Activated T-helper 2 cell treated with anti-CD3 and anti-CD28 coated beads, Interferon-gamma antibody, Interleukin-2, Interleukin-4, amounts not matched to agents 10 μg/mL and 5 μg/mL and 100 μg/mL, durations not matched to agents 14 hours and 24 hours and 36 hours (primary cell): ENCODE measurements around the gene SEMA5A. TPM values are rescaled to one million over a fixed set of nuclear protein-coding genes. Genes with fewer than 3 reads are reported as not detected.

ENCODE experiments used
- DNase-seq: peaks from one replicate; pipeline ENCODE4 v3.0.0; 2021; ENCODE audit warnings: low spot score
- H3K27ac Mint-ChIP-seq: one replicate; pipeline ENCODE4 v1.8.0; 2021; ENCODE audit warnings: mixed read lengths
- H3K27me3 Mint-ChIP-seq: one replicate; pipeline ENCODE4 v1.8.0; 2021; ENCODE audit warnings: low read depth, mixed read lengths
- H3K36me3 Mint-ChIP-seq: one replicate; pipeline ENCODE4 v1.8.0; 2021; ENCODE audit warnings: low read depth, mixed read lengths
- H3K4me1 Mint-ChIP-seq: one replicate; pipeline ENCODE4 v1.8.0; 2021; ENCODE audit warnings: low read depth, mixed read lengths
- H3K4me3 Mint-ChIP-seq: one replicate; pipeline ENCODE4 v1.8.0; 2021; ENCODE audit warnings: low read depth, mild to moderate bottlenecking, moderate library complexity, mixed read lengths
- H3K9me3 Mint-ChIP-seq: one replicate; pipeline ENCODE4 v1.8.0; 2021; ENCODE audit warnings: mixed read lengths
- intact Hi-C: fragments of 100-400 bp; cut with micrococcal nuclease; formaldehyde crosslinking; loops from one replicate; pipeline ENCODE4 v1.15.1; 2023
- total RNA-seq: library from RNA; stranded (reverse); gene quantifications from 2 replicates; pipeline ENCODE4 v1.2.3, GENCODE V29; 2022

SEMA5A gene
- total RNA-seq, 1 donor from 2014 or later = 0.27 TPM

DNA sequence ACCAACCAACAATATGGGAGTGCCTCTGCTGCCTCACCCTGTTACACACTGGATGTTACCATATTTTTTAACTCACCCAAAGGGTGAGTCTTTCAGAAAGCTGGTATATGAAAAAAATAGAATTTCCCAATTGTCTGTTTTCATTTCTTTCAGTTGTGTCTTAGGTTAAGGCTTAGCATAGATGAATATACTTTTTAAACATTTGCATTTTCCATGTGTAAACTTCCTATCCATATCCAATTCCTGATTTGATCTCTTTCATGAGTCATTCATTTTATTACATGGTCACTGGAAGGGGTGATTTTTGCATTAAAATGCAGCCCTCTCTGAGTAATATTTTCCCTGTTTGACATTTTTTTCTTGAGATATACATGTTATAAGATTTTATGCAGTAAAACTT lies 406.5 kb downstream of the SEMA5A start:
- H3K4me3 Mint-ChIP-seq = no peak overlapping the region
- intact Hi-C loops = no loop called here

DNA sequence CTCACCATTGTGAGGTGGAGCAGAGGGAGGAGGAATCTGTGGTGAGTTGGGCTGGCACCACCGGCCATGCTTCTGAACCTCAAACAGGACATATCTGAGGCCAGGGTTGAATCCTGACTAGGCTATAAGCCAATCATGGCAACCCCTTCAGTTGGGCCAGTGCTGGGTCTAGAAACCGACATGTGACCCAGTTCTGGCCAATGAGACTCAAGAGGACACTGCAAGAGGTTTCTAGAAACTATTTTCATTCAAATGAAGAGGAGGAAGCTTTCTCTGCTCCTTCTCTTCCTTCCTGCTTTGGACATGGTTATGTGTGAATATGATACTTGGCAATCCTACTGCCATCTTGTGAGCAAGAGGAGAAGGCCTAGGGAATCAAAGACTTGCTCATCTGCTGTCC lies 417.7 kb downstream of the SEMA5A start:
- Mint-ChIP-seq H3K36me3 (no peaks in the 10 kb centered on the region), H3K27ac (no peak overlapping the region), H3K27me3 (no peaks in the 10 kb centered on the region), H3K9me3 (peaks cover 19% of the 10 kb centered on the region), H3K4me3 (no peak overlapping the region), H3K4me1 (no peaks in the 10 kb centered on the region)
- intact Hi-C loops = no loop called here
- DNase-seq = no peak

More for the DNA sequence above, 406.5 kb downstream of the SEMA5A start:
- peaks cover 12% of the 10 kb centered on the region for H3K9me3 Mint-ChIP-seq
- DNase-seq = no peak
- no peaks in the 10 kb centered on the region for H3K27me3 Mint-ChIP-seq
- H3K27ac Mint-ChIP-seq = no peak overlapping the region
- H3K36me3 Mint-ChIP-seq = no peaks in the 10 kb centered on the region
- no peaks in the 10 kb centered on the region for H3K4me1 Mint-ChIP-seq

DNA sequence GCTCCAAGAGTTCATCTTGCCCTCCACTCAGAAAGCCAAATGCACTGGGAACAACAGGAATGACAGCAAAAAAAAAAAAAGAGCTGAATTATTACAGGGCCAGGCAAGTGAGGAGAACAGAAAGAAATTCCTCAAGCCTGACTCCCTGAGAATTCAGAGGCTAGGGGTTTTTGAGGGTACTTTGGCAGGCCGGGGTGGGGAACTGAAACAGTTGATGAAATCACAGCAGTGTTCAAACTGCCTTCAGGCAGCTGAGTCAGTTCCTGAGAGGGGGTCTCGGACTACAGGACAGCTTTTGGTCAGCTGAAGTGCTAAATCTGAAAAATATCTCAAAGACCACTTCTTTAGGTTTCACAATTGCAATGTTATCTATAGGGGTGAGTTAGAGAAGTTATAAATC lies 419.4 kb downstream of the SEMA5A start:
- no peak for DNase-seq
- Mint-ChIP-seq H3K4me3 (no peak overlapping the region), H3K36me3 (no peaks in the 10 kb centered on the region), H3K9me3 (peaks cover 19% of the 10 kb centered on the region), H3K4me1 (no peaks in the 10 kb centered on the region), H3K27me3 (no peaks in the 10 kb centered on the region), H3K27ac (no peak overlapping the region)
- intact Hi-C loops = no loop called here

DNA sequence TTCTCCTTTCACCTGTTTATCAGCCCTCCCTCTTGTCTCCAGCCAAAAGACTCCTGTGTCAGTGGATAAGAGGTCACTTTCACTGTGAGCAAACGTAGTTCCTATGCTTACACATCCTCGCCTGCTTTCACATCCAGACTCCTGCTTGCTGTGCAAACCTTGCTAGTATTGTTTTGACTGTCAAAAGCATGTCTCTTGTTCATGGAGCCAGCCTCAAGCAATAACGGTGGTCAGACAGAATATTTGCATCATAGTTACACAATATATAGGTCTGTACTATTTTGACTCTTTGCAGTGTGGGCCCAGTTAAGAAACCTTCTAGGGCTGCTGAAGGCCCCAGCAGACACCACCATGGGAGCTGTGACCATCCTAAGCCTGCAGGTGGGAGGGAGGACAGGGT lies 420.0 kb downstream of the SEMA5A start:
- intact Hi-C loops = no loop called here
- DNase-seq = no peak
- no peak overlapping the region for H3K27ac Mint-ChIP-seq
- H3K4me1 Mint-ChIP-seq = no peaks in the 10 kb centered on the region
- H3K36me3 Mint-ChIP-seq = no peaks in the 10 kb centered on the region
- no peaks in the 10 kb centered on the region for H3K27me3 Mint-ChIP-seq
- H3K9me3 Mint-ChIP-seq = peaks cover 19% of the 10 kb centered on the region
- H3K4me3 Mint-ChIP-seq = no peak overlapping the region

DNA sequence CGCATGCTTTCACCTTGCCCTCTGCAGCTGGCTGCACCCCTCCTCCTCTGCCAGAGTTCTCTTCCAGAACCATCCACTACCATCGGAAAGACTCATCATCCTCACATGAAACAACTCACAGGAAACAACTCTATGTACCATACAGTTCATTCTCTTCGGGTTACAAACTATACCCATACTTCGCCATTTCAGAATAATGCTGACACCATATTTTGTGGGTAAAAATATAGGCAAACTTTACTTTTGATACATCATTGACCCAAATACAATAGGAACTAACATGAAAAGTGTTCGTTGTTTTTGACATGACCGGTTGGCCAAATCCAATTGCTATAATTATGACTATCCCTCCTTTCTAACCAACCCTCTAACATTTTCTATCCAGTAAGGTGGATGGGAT lies 421.0 kb downstream of the SEMA5A start:
- no peak for DNase-seq
- Mint-ChIP-seq H3K36me3 (no peaks in the 10 kb centered on the region), H3K9me3 (peaks cover 19% of the 10 kb centered on the region), H3K27me3 (no peaks in the 10 kb centered on the region), H3K4me1 (no peaks in the 10 kb centered on the region), H3K27ac (no peak overlapping the region), H3K4me3 (no peak overlapping the region)
- intact Hi-C loops = no loop called here

DNA sequence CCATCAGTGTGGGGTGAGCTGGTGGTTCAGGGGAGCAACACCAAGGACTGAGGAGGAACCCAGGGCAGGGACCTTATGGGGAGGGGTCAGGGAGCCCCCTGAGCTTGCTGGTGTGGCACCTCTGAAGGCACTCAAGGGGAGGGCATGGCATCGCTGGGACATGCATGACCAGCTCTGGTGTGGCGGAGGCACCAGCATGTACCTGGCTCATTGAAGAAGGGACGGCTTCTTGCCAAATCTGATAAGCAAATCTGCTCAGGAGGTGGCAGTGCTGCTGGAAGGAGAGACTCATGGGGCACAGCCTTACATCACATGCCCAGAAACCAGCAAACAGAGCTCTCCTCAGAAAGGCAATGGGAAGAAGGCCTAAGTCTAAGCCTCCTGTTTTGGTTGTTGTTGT lies 421.8 kb downstream of the SEMA5A start:
- no peak for DNase-seq
- Mint-ChIP-seq H3K27ac (no peak overlapping the region), H3K36me3 (no peaks in the 10 kb centered on the region), H3K9me3 (peaks cover 19% of the 10 kb centered on the region), H3K27me3 (no peaks in the 10 kb centered on the region), H3K4me1 (no peaks in the 10 kb centered on the region), H3K4me3 (no peak overlapping the region)
- intact Hi-C loops = no loop called here

DNA sequence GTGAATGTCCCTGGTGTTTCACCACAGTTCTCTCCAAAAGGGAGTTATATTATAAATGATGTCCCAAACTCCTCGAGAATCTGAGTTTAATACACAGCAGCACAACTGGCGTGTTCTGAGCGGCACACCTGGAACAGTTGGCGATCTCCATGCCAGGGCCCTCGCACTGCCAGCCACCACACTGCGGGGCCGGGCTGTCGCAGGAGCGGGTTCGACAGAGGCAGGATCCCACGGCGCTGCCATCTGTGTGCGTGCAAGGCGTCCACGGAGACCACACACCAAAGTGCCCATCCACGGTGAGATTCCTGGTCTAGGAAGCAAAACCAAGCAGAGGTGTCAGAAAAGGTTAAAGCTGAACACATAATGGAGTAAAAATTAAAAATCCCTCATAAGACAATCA lies 423.3 kb downstream of the SEMA5A start:
- H3K4me1 Mint-ChIP-seq = no peaks in the 10 kb centered on the region
- H3K36me3 Mint-ChIP-seq = no peaks in the 10 kb centered on the region
- H3K27me3 Mint-ChIP-seq = no peaks in the 10 kb centered on the region
- no peak overlapping the region for H3K4me3 Mint-ChIP-seq
- DNase-seq = no peak
- no peak overlapping the region for H3K27ac Mint-ChIP-seq
- peaks cover 15% of the 10 kb centered on the region for H3K9me3 Mint-ChIP-seq
- intact Hi-C loops = no loop called here

DNA sequence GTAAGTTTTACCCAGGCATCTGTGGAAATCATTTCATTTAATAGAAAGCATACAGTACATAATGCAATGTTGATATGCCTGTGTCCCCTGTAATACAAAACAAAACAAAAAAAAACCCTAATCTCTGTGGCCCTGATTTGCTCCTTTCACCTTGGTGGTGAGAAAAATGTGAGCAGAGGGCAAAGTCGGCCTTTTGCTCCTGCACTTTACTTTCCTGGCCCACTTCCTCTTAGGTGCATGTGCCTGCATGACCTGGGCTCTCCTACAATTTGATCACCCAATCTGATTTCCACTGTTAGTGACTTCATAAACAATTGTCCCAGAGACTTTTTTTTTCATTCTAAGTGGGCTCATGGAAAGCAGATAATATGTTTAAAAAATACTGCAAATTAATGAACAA lies 424.3 kb downstream of the SEMA5A start:
- intact Hi-C loops = no loop called here
- no peak for DNase-seq
- H3K36me3 Mint-ChIP-seq = no peaks in the 10 kb centered on the region
- no peak overlapping the region for H3K4me3 Mint-ChIP-seq
- no peaks in the 10 kb centered on the region for H3K27me3 Mint-ChIP-seq
- no peak overlapping the region for H3K27ac Mint-ChIP-seq
- H3K9me3 Mint-ChIP-seq = peaks cover 14% of the 10 kb centered on the region
- H3K4me1 Mint-ChIP-seq = no peaks in the 10 kb centered on the region

DNA sequence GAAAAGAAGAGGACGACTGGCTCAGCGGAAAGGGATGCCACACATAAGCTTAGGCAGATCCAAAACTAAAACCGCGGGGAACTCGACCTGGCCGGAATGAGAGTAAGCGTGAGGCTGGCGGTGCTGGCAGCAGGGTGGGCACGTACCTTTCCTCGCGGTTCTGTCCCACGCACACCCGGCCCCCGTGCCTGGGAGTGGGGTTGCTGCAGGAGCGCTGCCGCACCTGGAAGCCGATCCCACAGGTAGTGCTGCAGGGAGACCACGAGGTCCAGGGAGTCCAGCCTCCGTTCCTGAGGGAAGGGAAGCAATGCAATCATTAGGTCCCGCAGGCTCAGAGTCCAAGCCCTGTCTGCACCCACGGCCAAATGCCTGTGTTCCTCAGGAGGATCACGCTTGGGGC lies 427.0 kb downstream of the SEMA5A start:
- H3K27ac Mint-ChIP-seq = no peak overlapping the region
- intact Hi-C loops = no loop called here
- no peaks in the 10 kb centered on the region for H3K36me3 Mint-ChIP-seq
- no peak overlapping the region for H3K4me3 Mint-ChIP-seq
- no peaks in the 10 kb centered on the region for H3K4me1 Mint-ChIP-seq
- H3K27me3 Mint-ChIP-seq = no peaks in the 10 kb centered on the region
- no peak for DNase-seq
- H3K9me3 Mint-ChIP-seq = peaks cover 8% of the 10 kb centered on the region

DNA sequence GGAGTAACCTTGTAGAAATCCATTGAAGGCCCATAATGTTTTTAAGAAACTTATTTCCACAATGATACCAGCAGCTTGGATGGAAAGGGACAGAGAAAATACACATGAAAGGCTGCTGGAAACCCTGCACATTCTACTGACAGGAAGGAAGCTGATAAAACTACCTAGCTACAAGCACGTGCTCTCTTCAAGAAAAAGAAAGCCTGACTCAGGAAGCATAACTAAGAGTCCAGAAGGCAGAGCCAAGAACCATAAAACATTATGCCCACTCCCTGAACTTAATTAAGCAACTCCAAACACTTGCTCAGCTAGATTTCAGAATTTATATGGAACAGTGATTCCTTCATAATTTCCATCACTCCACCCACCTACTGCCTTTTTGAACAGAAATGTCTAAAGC lies 430.8 kb downstream of the SEMA5A start:
- Mint-ChIP-seq H3K9me3 (no peaks in the 10 kb centered on the region), H3K4me1 (no peaks in the 10 kb centered on the region), H3K36me3 (no peaks in the 10 kb centered on the region), H3K27me3 (no peaks in the 10 kb centered on the region), H3K27ac (no peak overlapping the region), H3K4me3 (no peak overlapping the region)
- intact Hi-C loops = no loop called here
- DNase-seq = no peak

DNA sequence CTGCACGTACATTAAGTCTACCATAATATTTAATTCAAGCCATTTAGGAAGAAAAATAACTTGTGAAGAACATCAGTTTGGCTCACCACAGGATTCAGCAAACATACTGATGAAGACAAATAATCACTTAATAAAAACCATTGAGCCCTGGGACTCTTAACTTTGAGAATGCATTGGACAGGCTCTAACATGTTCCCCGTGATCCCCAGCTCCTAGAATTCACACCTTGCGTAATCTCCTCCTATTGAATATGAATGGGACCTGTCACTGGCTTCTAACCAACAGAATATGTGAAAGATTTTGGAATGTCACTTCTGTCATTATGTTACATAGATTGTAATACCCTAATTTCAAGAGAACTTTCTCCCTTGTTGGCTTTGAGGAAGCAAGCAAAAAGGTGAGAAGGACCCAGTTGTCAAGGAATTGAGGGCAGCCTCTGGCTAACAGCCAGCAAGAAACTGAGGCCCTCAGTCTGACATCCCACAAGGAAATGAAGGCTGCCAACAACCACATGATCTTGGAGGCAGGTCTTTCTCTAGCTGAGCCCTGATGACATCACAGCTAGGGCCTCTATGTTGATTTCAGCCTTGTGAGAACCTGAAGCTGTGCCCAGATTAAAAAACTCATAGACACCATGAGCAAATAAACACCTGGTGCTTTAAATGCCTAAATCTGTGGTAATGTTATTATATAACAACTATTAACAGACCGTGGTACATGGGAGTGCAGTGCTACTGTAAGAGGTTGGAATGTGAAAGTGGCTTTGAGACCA lies 433.2 kb downstream of the SEMA5A start:
- H3K27me3 Mint-ChIP-seq = no peaks in the 10 kb centered on the region
- peaks cover 4% of the 10 kb centered on the region for H3K9me3 Mint-ChIP-seq
- H3K4me1 Mint-ChIP-seq = no peaks in the 10 kb centered on the region
- intact Hi-C loops = no loop called here
- H3K27ac Mint-ChIP-seq = no peak overlapping the region
- DNase-seq = no peak
- H3K36me3 Mint-ChIP-seq = no peaks in the 10 kb centered on the region
- no peak overlapping the region for H3K4me3 Mint-ChIP-seq

DNA sequence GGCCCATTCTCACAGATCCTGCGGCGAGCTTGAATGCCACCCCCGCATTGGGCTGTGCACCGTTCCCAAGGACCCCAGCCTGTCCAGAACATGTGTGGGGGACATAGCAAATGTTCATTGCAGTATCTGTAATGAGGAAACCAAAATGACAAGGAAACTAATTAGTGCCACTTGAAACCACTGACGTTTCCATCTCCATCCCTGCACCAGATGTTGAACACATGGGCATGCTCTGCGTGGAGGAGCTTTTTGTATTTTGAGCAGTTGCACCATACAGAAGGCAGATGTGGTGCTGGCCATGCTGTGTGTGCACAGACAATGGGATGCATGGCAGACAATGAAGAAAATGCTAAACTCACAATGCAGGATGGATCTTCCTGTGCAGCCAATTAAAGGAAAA lies 437.7 kb downstream of the SEMA5A start:
- Mint-ChIP-seq H3K9me3 (peaks cover 4% of the 10 kb centered on the region), H3K27me3 (no peaks in the 10 kb centered on the region), H3K4me3 (no peak overlapping the region), H3K4me1 (no peaks in the 10 kb centered on the region), H3K27ac (no peak overlapping the region), H3K36me3 (no peaks in the 10 kb centered on the region)
- intact Hi-C loops = no loop called here
- DNase-seq = no peak

DNA sequence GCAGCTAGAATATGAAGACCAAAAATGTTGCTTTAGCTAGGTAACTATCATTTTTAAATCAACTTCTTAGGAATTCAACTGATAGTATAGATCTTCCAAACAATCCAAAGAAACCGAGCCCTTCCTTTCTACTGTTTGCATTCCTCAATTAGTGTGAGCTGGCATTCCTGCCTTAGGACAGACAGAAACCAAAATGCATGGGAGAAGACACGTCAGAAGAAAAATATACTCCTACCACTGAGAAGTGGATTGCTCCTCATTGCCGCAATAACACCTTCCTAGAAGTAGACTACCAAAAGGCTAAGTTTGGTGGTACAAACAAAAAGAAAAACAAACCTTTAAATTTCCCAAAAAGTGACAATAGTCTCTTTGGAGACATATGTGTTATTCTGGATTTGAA lies 440.0 kb downstream of the SEMA5A start:
- Mint-ChIP-seq H3K27ac (no peak overlapping the region), H3K9me3 (peaks cover 4% of the 10 kb centered on the region), H3K27me3 (no peaks in the 10 kb centered on the region), H3K4me1 (no peaks in the 10 kb centered on the region), H3K4me3 (no peak overlapping the region), H3K36me3 (no peaks in the 10 kb centered on the region)
- no peak for DNase-seq
- intact Hi-C loops = no loop called here
